ENCODE results near the gene DBP. TPM values are rescaled to one million over a fixed set of nuclear protein-coding genes. Genes with fewer than 3 reads are reported as not detected.

The DBP gene
- total and polyA plus RNA-seq, 2 of the 13 experiments (the other 11 are each of a cell fraction or from before 2014, with no cell fraction given), result 1.7 to 5.8 TPM

GRCh38 chr19:48634424-48635262 lies 2.5 kb downstream of the DBP start (continued):
- TF ChIP-seq POLR2AphosphoS5 (IDR thresholded peaks at IDR 0.05; ENCODE audit: low read depth, low read length) (peak; percentile 79), ZGPAT (CRISPR knock-in tag; IDR thresholded peaks at IDR 0.05) (peak; percentile 72), ZNF800 (CRISPR knock-in tag; IDR thresholded peaks at IDR 0.05) (0 out of 2 replicates have a peak, but pooled peaks have one; percentile 24), CTCF (CRISPR knock-in tag; IDR thresholded peaks at IDR 0.05) (peak; percentile 8; the same call in 1 of the 2 replicates), SNAPC2 (CRISPR knock-in tag; IDR thresholded peaks at IDR 0.05) (0 out of 2 replicates have a peak, but pooled peaks have one; percentile 30), NFIB (CRISPR knock-in tag; IDR thresholded peaks at IDR 0.05; ENCODE audit: borderline replicate concordance) (no peak), NAIF1 (CRISPR knock-in tag; IDR thresholded peaks at IDR 0.05; ENCODE audit: borderline replicate concordance) (no peak), ZNF3 (CRISPR knock-in tag; IDR thresholded peaks at IDR 0.05) (no peak), ZNF160 (CRISPR knock-in tag; IDR thresholded peaks at IDR 0.05) (peak; percentile 48; the same call in 1 of the 2 replicates), TFE3 (CRISPR knock-in tag; IDR thresholded peaks at IDR 0.05) (peak; percentile 90), NR2F2 (IDR thresholded peaks at IDR 0.05; ENCODE audit: borderline replicate concordance, low read depth) (no peak), ZNF563 (CRISPR knock-in tag; IDR thresholded peaks at IDR 0.05) (peak; percentile 79; the same call in 1 of the 2 replicates), PRPF4 (IDR thresholded peaks at IDR 0.05; ENCODE audit: low read depth, low read length, poor library complexity, severe bottlenecking) (no peak), ZNF615 (CRISPR knock-in tag; IDR thresholded peaks at IDR 0.05; ENCODE audit: borderline replicate concordance) (no peak), ZFP91 (CRISPR knock-in tag; IDR thresholded peaks at IDR 0.05; ENCODE audit: borderline replicate concordance) (peak; percentile 100), EED (CRISPR knock-in tag; IDR thresholded peaks at IDR 0.05) (no peak), ZNF724P (CRISPR knock-in tag; IDR thresholded peaks at IDR 0.05; ENCODE audit: borderline replicate concordance) (no peak), RXRA (CRISPR knock-in tag; IDR thresholded peaks at IDR 0.05) (peak; percentile 100), RORA (CRISPR knock-in tag; IDR thresholded peaks at IDR 0.05) (no peak), BCL6 (CRISPR knock-in tag; IDR thresholded peaks at IDR 0.05) (peak; percentile 56), HNRNPL (IDR thresholded peaks at IDR 0.05; ENCODE audit: low read depth, low read length) (no peak)

Measured in HepG2 (cell line).